Fibroblast of villous mesenchyme (primary cell): ENCODE measurements around the gene ADARB2. TPM values are rescaled to one million over a fixed set of nuclear protein-coding genes. Genes with fewer than 3 reads are reported as not detected.

Experiments used
- DNase-seq: peaks from one replicate; pipeline ENCODE4 v3.0.0-alpha.2; 2010; ENCODE audit warnings: low read depth
- H3K4me3 ChIP-seq: 2 replicates; pipeline ENCODE4 v1.5.1; 2011; ENCODE audit warnings: low read depth, mild to moderate bottlenecking, low read length
- total RNA-seq: library from RNA; depleted of rRNA; stranded (reverse); fragments of >200 nt; gene quantifications from 2 replicates; pipeline ENCODE4 v1.2.3, GENCODE V29; 2012
- TF ChIP-seq, protein P1 (sequence below): IDR thresholded peaks from 2 replicates; pipeline ENCODE4 v1.5.1; 2012; ENCODE audit warnings: low read depth, mild to moderate bottlenecking, low read length; ENCODE audit not compliant: insufficient read depth

ADARB2 gene
- total RNA-seq, 1 donor, result not detected

DNA sequence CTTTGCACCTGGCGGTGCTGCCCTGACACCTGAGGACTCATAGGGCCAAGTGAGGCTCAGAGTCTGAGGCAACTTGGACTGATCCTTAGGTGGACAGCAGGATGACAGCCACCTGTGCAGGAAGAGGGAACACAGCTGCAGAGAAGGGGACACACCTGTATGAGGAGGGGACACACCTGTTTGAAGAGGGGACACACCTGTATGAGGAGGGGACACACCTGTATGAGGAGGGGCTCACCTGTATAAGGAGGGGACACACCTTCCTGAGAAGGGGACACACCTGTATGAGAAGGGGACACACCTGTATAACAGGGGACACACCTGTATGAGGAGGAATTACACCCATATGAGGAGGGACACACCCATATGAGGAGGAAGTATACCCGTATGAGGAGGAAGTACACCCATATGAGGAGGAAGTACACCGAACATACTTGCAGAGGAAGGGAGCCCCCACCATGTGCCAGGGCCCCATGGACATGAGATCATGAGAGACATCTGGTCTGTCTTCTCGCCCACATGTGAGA lies 285.9 kb downstream of the ADARB2 start:
- no peak overlapping the region for H3K4me3 ChIP-seq
- no peak for DNase-seq
- TF ChIP-seq, protein P1, sequence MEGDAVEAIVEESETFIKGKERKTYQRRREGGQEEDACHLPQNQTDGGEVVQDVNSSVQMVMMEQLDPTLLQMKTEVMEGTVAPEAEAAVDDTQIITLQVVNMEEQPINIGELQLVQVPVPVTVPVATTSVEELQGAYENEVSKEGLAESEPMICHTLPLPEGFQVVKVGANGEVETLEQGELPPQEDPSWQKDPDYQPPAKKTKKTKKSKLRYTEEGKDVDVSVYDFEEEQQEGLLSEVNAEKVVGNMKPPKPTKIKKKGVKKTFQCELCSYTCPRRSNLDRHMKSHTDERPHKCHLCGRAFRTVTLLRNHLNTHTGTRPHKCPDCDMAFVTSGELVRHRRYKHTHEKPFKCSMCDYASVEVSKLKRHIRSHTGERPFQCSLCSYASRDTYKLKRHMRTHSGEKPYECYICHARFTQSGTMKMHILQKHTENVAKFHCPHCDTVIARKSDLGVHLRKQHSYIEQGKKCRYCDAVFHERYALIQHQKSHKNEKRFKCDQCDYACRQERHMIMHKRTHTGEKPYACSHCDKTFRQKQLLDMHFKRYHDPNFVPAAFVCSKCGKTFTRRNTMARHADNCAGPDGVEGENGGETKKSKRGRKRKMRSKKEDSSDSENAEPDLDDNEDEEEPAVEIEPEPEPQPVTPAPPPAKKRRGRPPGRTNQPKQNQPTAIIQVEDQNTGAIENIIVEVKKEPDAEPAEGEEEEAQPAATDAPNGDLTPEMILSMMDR, result no peak

DNA sequence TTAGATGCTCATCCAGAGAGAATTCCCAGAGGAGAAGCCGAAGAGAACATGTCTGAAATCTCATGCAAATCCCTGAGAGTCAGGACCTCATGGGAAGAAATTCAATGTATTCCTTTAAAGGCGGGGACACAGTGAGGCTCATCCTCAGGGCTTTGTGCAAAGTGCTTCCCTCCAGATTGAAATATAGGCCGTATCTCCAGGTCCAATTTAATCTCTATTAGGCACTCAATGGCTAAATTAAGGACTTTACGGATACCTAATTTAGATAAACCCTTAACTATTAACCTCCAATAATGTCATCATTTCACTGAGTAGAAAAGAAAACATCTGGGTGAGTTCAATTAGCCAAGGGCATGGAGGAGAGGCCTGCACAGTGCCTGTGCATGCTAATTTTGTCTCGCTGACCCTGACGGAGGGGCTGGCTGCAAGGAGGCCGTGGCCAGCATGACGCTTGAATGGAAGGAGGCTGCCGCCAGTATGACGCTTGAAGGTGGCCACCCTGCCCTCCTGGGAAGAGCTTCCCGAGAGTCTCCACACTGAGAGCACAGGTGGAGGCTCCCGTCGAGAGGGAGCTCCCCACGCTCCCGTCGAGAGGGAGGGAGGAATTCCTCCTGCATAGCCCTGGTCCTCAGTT lies 287.6 kb downstream of the ADARB2 start:
- no peak for DNase-seq
- H3K4me3 ChIP-seq, result no peak overlapping the region
- TF ChIP-seq, protein P1, result no peak

DNA sequence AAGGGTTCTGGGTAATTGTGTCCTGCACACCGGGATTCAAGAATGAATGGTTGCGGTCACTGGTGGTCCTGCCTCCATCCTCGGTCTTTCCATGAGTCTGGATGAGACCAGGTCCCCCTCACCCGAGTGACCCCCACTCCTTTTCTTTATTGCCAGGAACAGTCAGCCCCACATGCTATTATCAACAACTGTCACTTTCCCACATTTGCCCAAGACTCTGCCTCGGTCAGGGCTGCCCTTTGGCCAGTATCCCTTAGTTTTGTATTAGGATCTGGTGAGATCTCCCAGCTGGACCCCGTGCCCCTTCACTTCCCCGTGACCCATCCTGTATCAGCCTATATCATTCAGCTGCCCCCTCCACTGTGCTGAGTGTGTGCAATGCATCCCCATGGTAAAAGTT lies 288.3 kb downstream of the ADARB2 start:
- H3K4me3 ChIP-seq, result no peak overlapping the region
- TF ChIP-seq, protein P1, result no peak
- DNase-seq, result no peak

DNA sequence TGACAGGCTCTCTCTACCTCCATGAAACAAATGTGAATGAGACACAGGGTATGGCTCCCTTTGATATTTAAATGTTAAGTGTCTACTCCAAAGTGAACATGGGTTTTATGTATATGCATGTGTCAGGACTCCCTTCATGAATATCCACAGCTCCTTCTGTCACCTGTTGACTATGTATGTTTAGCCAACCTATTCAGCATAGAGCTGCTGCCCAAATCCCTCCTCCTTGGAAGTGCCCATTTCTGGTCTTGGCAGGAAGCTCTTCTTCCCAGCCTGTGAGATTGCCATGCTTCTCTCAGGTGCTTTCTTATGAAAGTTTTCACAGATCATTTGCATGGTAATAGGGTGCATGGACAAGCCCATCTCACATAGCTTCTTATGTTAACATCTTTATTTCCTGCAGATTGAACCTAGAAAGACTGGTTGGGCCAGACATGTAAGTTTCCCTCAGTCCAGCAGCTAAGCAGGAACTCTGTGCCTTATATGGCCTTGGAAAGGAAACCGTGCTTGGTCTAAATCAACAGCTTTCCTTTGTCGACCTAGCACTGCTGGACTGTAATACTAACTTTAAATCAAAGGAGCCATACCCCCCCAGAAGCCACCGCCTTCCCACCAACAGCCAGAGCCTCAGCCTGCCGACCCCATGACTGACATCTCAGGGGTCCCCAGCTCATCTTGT lies 288.9 kb downstream of the ADARB2 start:
- TF ChIP-seq, protein P1, result no peak
- no peak for DNase-seq
- no peak overlapping the region for H3K4me3 ChIP-seq

DNA sequence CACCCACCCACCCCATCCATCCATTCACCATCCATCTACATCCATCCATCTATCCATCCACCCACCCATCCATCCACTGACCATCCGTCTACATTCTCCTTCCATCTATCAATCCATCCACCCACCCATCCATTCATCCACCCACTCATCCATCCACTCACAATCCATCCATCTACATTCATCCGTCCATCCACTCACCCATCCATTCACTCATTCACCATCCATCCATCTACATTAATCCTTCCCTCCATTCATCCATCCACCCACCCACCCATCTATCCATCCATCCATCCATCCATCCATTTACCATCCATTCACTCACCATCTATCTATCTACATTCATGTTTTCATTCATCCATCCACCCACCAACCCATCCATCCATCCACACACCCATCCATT lies 292.5 kb downstream of the ADARB2 start:
- TF ChIP-seq, protein P1, result no peak
- DNase-seq, result no peak
- H3K4me3 ChIP-seq, result no peak overlapping the region

- no peak for DNase-seq
- H3K4me3 ChIP-seq, result no peak overlapping the region
- TF ChIP-seq, protein P1, result no peak
Observed at GRCh38 chr10:1440897-1441296, 296.4 kb downstream of the ADARB2 start.
